ENCODE results near the gene FBXO24.
"Not testable (repeated sequence)": the region's sequence is repeated elsewhere in the genome, so short reads cannot be mapped to it uniquely, and the experiment has no call there.

The FBXO24 gene

GRCh38 chr7:100561491-100562194 is 24.5 kb upstream of the FBXO24 start:
- no peak for DNase-seq (ENCODE audit: low read depth)
- no peak for TF ChIP-seq CTCF (IDR thresholded peaks at IDR 0.05; ENCODE audit: insufficient read depth, low read depth, low read length, missing control alignments)
- no peak overlapping the region for H3K4me3 ChIP-seq (ENCODE audit: low read length)

GRCh38 chr7:100562195-100563099 is 23.7 kb upstream of the FBXO24 start:
- no peak for TF ChIP-seq CTCF (IDR thresholded peaks at IDR 0.05; ENCODE audit: insufficient read depth, low read depth, low read length, missing control alignments)
- H3K4me3 ChIP-seq (ENCODE audit: low read length), result no peak overlapping the region
- no peak for DNase-seq (ENCODE audit: low read depth)

GRCh38 chr7:100563100-100563564 is 23.0 kb upstream of the FBXO24 start:
- no peak for DNase-seq (ENCODE audit: low read depth)
- no peak for TF ChIP-seq CTCF (IDR thresholded peaks at IDR 0.05; ENCODE audit: insufficient read depth, low read depth, low read length, missing control alignments)
- H3K4me3 ChIP-seq (ENCODE audit: low read length), result no peak overlapping the region

GRCh38 chr7:100563809-100564400 is 22.2 kb upstream of the FBXO24 start:
- no peak overlapping the region for H3K4me3 ChIP-seq (ENCODE audit: low read length)
- peak; percentile 95 for TF ChIP-seq CTCF (IDR thresholded peaks at IDR 0.05; ENCODE audit: insufficient read depth, low read depth, low read length, missing control alignments)
- peak; percentile 77 for DNase-seq (ENCODE audit: low read depth)

- DNase-seq (ENCODE audit: low read depth); H3K4me3 ChIP-seq (ENCODE audit: low read length): not testable (repeated sequence)
Measured at GRCh38 chr7:100564405-100564804, 21.7 kb upstream of the FBXO24 start.

- TF ChIP-seq CTCF (IDR thresholded peaks at IDR 0.05; ENCODE audit: insufficient read depth, low read depth, low read length, missing control alignments), result no peak
- H3K4me3 ChIP-seq (ENCODE audit: low read length), result no peak overlapping the region
- DNase-seq (ENCODE audit: low read depth), result no peak
Measured at GRCh38 chr7:100565133-100565571, 21.0 kb upstream of the FBXO24 start.

GRCh38 chr7:100566018-100566531 is 20.1 kb upstream of the FBXO24 start:
- TF ChIP-seq CTCF (IDR thresholded peaks at IDR 0.05; ENCODE audit: insufficient read depth, low read depth, low read length, missing control alignments), result no peak
- no peak overlapping the region for H3K4me3 ChIP-seq (ENCODE audit: low read length)
- no peak for DNase-seq (ENCODE audit: low read depth)
